ENCODE measurements around the gene TIGD3. TPM values are rescaled to one million over a fixed set of nuclear protein-coding genes. Genes with fewer than 3 reads are reported as not detected.

TIGD3 gene
- total and polyA plus RNA-seq, 10 of the 15 experiments (the other 5 are each of a cell fraction or from before 2014, with no cell fraction given): 0.13 to 1.4 (median 0.57) TPM

GRCh38 chr11:65404638-65405339 lies 50.2 kb downstream of the TIGD3 start (continued):
- TF ChIP-seq SREBF1 (IDR thresholded peaks at IDR 0.05; ENCODE audit: low read length): no peak

Other genes starting within 250 kb of the TIGD3 start
Only the 7 nearest of the 20 such genes appear.
- 53.8 and 56.5 TPM in 2 replicates for gene POLA2, start 92.8 kb upstream of the TIGD3 start, total RNA-seq (2014; rRNA removed)
- gene POLA2, start 92.8 kb upstream of the TIGD3 start, total RNA-seq (2014; rRNA removed; fragmentation: Illumina TruSeq; extraction: Trizol): 53.4 and 55.5 TPM in 2 replicates
- gene POLA2, start 92.8 kb upstream of the TIGD3 start, total RNA-seq (2021): 46.2 and 49.5 TPM in 2 replicates
- 75.3 and 93.0 TPM in 2 replicates for gene POLA2, start 92.8 kb upstream of the TIGD3 start, polyA plus RNA-seq (2011; rRNA removed)
- 121 and 146 TPM in 2 replicates for gene POLA2, start 92.8 kb upstream of the TIGD3 start, polyA plus RNA-seq (2014; fragmentation: Illumina TruSeq; extraction: Trizol)
- gene POLA2, start 92.8 kb upstream of the TIGD3 start, polyA plus RNA-seq (2014; fragmentation: Nextera tagmentation; extraction: Ambion mirVana): 1 to 10 TPM; 4.2 to 8.7 TPM
- 55.8 and 56.3 TPM in 2 replicates for gene POLA2, start 92.8 kb upstream of the TIGD3 start, polyA plus RNA-seq (2014; rRNA removed)
- 100 to 1,000 TPM; 112 to 115 TPM for gene POLA2, start 92.8 kb upstream of the TIGD3 start, polyA plus RNA-seq (2016; fragmentation: Nextera tagmentation; extraction: Ambion mirVana)
- 0.44 TPM in 1 of 2 replicates, not detected in the other for gene CDC42EP2, start 39.9 kb upstream of the TIGD3 start, total RNA-seq (2014; rRNA removed)
- 0.23 TPM in 1 of 2 replicates, not detected in the other for gene CDC42EP2, start 39.9 kb upstream of the TIGD3 start, total RNA-seq (2014; rRNA removed; fragmentation: Illumina TruSeq; extraction: Trizol)
- gene CDC42EP2, start 39.9 kb upstream of the TIGD3 start, total RNA-seq (2021): 0.66 and 1.2 TPM in 2 replicates
- gene CDC42EP2, start 39.9 kb upstream of the TIGD3 start, polyA plus RNA-seq (2011; rRNA removed): 0.03 TPM in 1 of 2 replicates, not detected in the other
- gene CDC42EP2, start 39.9 kb upstream of the TIGD3 start, polyA plus RNA-seq (2014; fragmentation: Illumina TruSeq; extraction: Trizol): 0.06 TPM in 1 of 2 replicates, not detected in the other
- under 1 TPM in 1 of 2 experiments, not detected in 1; 0.07 TPM for gene CDC42EP2, start 39.9 kb upstream of the TIGD3 start, polyA plus RNA-seq (2014; fragmentation: Nextera tagmentation; extraction: Ambion mirVana)
- 0.12 and 0.41 TPM in 2 replicates for gene CDC42EP2, start 39.9 kb upstream of the TIGD3 start, polyA plus RNA-seq (2014; rRNA removed)
- under 1 TPM; 0.09 to 0.13 TPM for gene CDC42EP2, start 39.9 kb upstream of the TIGD3 start, polyA plus RNA-seq (2016; fragmentation: Nextera tagmentation; extraction: Ambion mirVana)
- gene DPF2, start 20.9 kb upstream of the TIGD3 start, total RNA-seq (2014; rRNA removed): 34.0 and 36.2 TPM in 2 replicates
- 27.5 and 27.9 TPM in 2 replicates for gene DPF2, start 20.9 kb upstream of the TIGD3 start, total RNA-seq (2014; rRNA removed; fragmentation: Illumina TruSeq; extraction: Trizol)
- gene DPF2, start 20.9 kb upstream of the TIGD3 start, total RNA-seq (2021): 49.2 and 57.3 TPM in 2 replicates
- gene DPF2, start 20.9 kb upstream of the TIGD3 start, polyA plus RNA-seq (2011; rRNA removed): 24.3 and 29.4 TPM in 2 replicates
- gene DPF2, start 20.9 kb upstream of the TIGD3 start, polyA plus RNA-seq (2014; fragmentation: Illumina TruSeq; extraction: Trizol): 44.0 and 54.1 TPM in 2 replicates
- gene DPF2, start 20.9 kb upstream of the TIGD3 start, polyA plus RNA-seq (2014; fragmentation: Nextera tagmentation; extraction: Ambion mirVana): 10 to 100 TPM; 14.7 to 15.0 TPM
- gene DPF2, start 20.9 kb upstream of the TIGD3 start, polyA plus RNA-seq (2014; rRNA removed): 32.0 and 33.1 TPM in 2 replicates
- gene DPF2, start 20.9 kb upstream of the TIGD3 start, polyA plus RNA-seq (2016; fragmentation: Nextera tagmentation; extraction: Ambion mirVana): 10 to 100 TPM; 56.8 to 60.0 TPM
- gene SLC25A45, start 27.9 kb downstream of the TIGD3 start, total RNA-seq (2014; rRNA removed): 19.4 and 22.8 TPM in 2 replicates
- gene SLC25A45, start 27.9 kb downstream of the TIGD3 start, total RNA-seq (2014; rRNA removed; fragmentation: Illumina TruSeq; extraction: Trizol): 10.8 and 13.1 TPM in 2 replicates
- 28.6 and 29.1 TPM in 2 replicates for gene SLC25A45, start 27.9 kb downstream of the TIGD3 start, total RNA-seq (2021)
- gene SLC25A45, start 27.9 kb downstream of the TIGD3 start, polyA plus RNA-seq (2011; rRNA removed): 9.2 and 15.4 TPM in 2 replicates
- 15.5 and 17.8 TPM in 2 replicates for gene SLC25A45, start 27.9 kb downstream of the TIGD3 start, polyA plus RNA-seq (2014; fragmentation: Illumina TruSeq; extraction: Trizol)
- gene SLC25A45, start 27.9 kb downstream of the TIGD3 start, polyA plus RNA-seq (2014; fragmentation: Nextera tagmentation; extraction: Ambion mirVana): 1 to 10 TPM; 4.1 to 9.7 TPM
- gene SLC25A45, start 27.9 kb downstream of the TIGD3 start, polyA plus RNA-seq (2014; rRNA removed): 33.7 and 35.5 TPM in 2 replicates
- gene SLC25A45, start 27.9 kb downstream of the TIGD3 start, polyA plus RNA-seq (2016; fragmentation: Nextera tagmentation; extraction: Ambion mirVana): 10 to 100 TPM; 31.0 to 35.2 TPM
- gene FRMD8, start 31.9 kb downstream of the TIGD3 start, total RNA-seq (2014; rRNA removed): 40.9 and 47.5 TPM in 2 replicates
- 12.2 and 14.3 TPM in 2 replicates for gene FRMD8, start 31.9 kb downstream of the TIGD3 start, total RNA-seq (2014; rRNA removed; fragmentation: Illumina TruSeq; extraction: Trizol)
- gene FRMD8, start 31.9 kb downstream of the TIGD3 start, total RNA-seq (2021): 65.1 and 69.4 TPM in 2 replicates
- 8.0 and 18.4 TPM in 2 replicates for gene FRMD8, start 31.9 kb downstream of the TIGD3 start, polyA plus RNA-seq (2011; rRNA removed)
- gene FRMD8, start 31.9 kb downstream of the TIGD3 start, polyA plus RNA-seq (2014; fragmentation: Illumina TruSeq; extraction: Trizol): 6.6 and 14.0 TPM in 2 replicates
- 1 to 10 TPM; 8.3 TPM for gene FRMD8, start 31.9 kb downstream of the TIGD3 start, polyA plus RNA-seq (2014; fragmentation: Nextera tagmentation; extraction: Ambion mirVana)
- gene FRMD8, start 31.9 kb downstream of the TIGD3 start, polyA plus RNA-seq (2014; rRNA removed): 53.8 and 55.9 TPM in 2 replicates
- gene FRMD8, start 31.9 kb downstream of the TIGD3 start, polyA plus RNA-seq (2016; fragmentation: Nextera tagmentation; extraction: Ambion mirVana): 10 to 100 TPM; 37.7 to 42.4 TPM
- gene NEAT1, start 68.0 kb downstream of the TIGD3 start, total RNA-seq (2014; rRNA removed): 13.6 and 14.0 TPM in 2 replicates
- 40.5 and 44.2 TPM in 2 replicates for gene NEAT1, start 68.0 kb downstream of the TIGD3 start, total RNA-seq (2014; rRNA removed; fragmentation: Illumina TruSeq; extraction: Trizol)
- gene NEAT1, start 68.0 kb downstream of the TIGD3 start, total RNA-seq (2021): 174 and 225 TPM in 2 replicates
- 151 and 247 TPM in 2 replicates for gene NEAT1, start 68.0 kb downstream of the TIGD3 start, polyA plus RNA-seq (2011; rRNA removed)
- gene NEAT1, start 68.0 kb downstream of the TIGD3 start, polyA plus RNA-seq (2014; fragmentation: Illumina TruSeq; extraction: Trizol): 167 and 254 TPM in 2 replicates
- gene NEAT1, start 68.0 kb downstream of the TIGD3 start, polyA plus RNA-seq (2014; fragmentation: Nextera tagmentation; extraction: Ambion mirVana): 10 to 100 TPM; 24.3 to 98.2 TPM
- 314 and 328 TPM in 2 replicates for gene NEAT1, start 68.0 kb downstream of the TIGD3 start, polyA plus RNA-seq (2014; rRNA removed)
- gene NEAT1, start 68.0 kb downstream of the TIGD3 start, polyA plus RNA-seq (2016; fragmentation: Nextera tagmentation; extraction: Ambion mirVana): 10 to 100 TPM; 27.7 to 28.3 TPM
- 1,917 and 1,986 TPM in 2 replicates for gene MALAT1, start 144.3 kb downstream of the TIGD3 start, total RNA-seq (2014; rRNA removed)
- 2,052 and 2,660 TPM in 2 replicates for gene MALAT1, start 144.3 kb downstream of the TIGD3 start, total RNA-seq (2014; rRNA removed; fragmentation: Illumina TruSeq; extraction: Trizol)
- gene MALAT1, start 144.3 kb downstream of the TIGD3 start, total RNA-seq (2021): 3,939 and 4,883 TPM in 2 replicates
- 659 and 901 TPM in 2 replicates for gene MALAT1, start 144.3 kb downstream of the TIGD3 start, polyA plus RNA-seq (2011; rRNA removed)
- gene MALAT1, start 144.3 kb downstream of the TIGD3 start, polyA plus RNA-seq (2014; fragmentation: Illumina TruSeq; extraction: Trizol): 448 and 686 TPM in 2 replicates
- 1,000 to 10,000 TPM; 1,593 to 8,160 TPM for gene MALAT1, start 144.3 kb downstream of the TIGD3 start, polyA plus RNA-seq (2014; fragmentation: Nextera tagmentation; extraction: Ambion mirVana)
- 1,421 and 1,643 TPM in 2 replicates for gene MALAT1, start 144.3 kb downstream of the TIGD3 start, polyA plus RNA-seq (2014; rRNA removed)
- gene MALAT1, start 144.3 kb downstream of the TIGD3 start, polyA plus RNA-seq (2016; fragmentation: Nextera tagmentation; extraction: Ambion mirVana): 1,000 to 10,000 TPM; 6,201 to 6,497 TPM